Measurements from ENCODE around the gene OLFML3.

- no peak for TF ChIP-seq POLR2AphosphoS5 (IDR thresholded peaks at IDR 0.05; ENCODE audit: low read depth)
- TF ChIP-seq, protein P1, sequence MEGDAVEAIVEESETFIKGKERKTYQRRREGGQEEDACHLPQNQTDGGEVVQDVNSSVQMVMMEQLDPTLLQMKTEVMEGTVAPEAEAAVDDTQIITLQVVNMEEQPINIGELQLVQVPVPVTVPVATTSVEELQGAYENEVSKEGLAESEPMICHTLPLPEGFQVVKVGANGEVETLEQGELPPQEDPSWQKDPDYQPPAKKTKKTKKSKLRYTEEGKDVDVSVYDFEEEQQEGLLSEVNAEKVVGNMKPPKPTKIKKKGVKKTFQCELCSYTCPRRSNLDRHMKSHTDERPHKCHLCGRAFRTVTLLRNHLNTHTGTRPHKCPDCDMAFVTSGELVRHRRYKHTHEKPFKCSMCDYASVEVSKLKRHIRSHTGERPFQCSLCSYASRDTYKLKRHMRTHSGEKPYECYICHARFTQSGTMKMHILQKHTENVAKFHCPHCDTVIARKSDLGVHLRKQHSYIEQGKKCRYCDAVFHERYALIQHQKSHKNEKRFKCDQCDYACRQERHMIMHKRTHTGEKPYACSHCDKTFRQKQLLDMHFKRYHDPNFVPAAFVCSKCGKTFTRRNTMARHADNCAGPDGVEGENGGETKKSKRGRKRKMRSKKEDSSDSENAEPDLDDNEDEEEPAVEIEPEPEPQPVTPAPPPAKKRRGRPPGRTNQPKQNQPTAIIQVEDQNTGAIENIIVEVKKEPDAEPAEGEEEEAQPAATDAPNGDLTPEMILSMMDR (IDR thresholded peaks at IDR 0.05; ENCODE audit: insufficient read depth, low read length): no peak
- TF ChIP-seq, protein P2, sequence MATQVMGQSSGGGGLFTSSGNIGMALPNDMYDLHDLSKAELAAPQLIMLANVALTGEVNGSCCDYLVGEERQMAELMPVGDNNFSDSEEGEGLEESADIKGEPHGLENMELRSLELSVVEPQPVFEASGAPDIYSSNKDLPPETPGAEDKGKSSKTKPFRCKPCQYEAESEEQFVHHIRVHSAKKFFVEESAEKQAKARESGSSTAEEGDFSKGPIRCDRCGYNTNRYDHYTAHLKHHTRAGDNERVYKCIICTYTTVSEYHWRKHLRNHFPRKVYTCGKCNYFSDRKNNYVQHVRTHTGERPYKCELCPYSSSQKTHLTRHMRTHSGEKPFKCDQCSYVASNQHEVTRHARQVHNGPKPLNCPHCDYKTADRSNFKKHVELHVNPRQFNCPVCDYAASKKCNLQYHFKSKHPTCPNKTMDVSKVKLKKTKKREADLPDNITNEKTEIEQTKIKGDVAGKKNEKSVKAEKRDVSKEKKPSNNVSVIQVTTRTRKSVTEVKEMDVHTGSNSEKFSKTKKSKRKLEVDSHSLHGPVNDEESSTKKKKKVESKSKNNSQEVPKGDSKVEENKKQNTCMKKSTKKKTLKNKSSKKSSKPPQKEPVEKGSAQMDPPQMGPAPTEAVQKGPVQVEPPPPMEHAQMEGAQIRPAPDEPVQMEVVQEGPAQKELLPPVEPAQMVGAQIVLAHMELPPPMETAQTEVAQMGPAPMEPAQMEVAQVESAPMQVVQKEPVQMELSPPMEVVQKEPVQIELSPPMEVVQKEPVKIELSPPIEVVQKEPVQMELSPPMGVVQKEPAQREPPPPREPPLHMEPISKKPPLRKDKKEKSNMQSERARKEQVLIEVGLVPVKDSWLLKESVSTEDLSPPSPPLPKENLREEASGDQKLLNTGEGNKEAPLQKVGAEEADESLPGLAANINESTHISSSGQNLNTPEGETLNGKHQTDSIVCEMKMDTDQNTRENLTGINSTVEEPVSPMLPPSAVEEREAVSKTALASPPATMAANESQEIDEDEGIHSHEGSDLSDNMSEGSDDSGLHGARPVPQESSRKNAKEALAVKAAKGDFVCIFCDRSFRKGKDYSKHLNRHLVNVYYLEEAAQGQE (IDR thresholded peaks at IDR 0.05; ENCODE audit: insufficient replicate concordance, low read depth): no peak
These were observed 11.3 kb downstream of the OLFML3 start for GRCh38 chr1:113990530-113990929.

Measured in HL-60 (cell line).